Measurements from ENCODE around the gene OR8S1. TPM values are rescaled to one million over a fixed set of nuclear protein-coding genes. Genes with fewer than 3 reads are reported as not detected.
"Not testable (repeated sequence)": the region's sequence is repeated elsewhere in the genome, so short reads cannot be mapped to it uniquely, and the experiment has no call there.

Gene OR8S1
- total and polyA plus RNA-seq, 2 donors (not counting 3 experiments of a cell fraction or from before 2014, with no cell fraction given), result not detected

GRCh38 chr12:48553666-48554343 is 28.4 kb downstream of the OR8S1 start:
- intact Hi-C loops (cut with micrococcal nuclease); H3K27ac ChIP-seq (ENCODE audit: insufficient read depth, low read depth, low read length); DNase-seq (ENCODE audit: low read depth, low spot score); H4K20me1 ChIP-seq (replicated peaks; ENCODE audit: control insufficient read depth, extremely low read depth, insufficient read depth, low read length); CTCF ChIA-PET; H3K36me3 ChIP-seq (ENCODE audit: control insufficient read depth in 2 of 2, extremely low read depth in 1 of 2, insufficient read depth in 2 of 2, low read length in 2 of 2); H3K4me1 ChIP-seq (ENCODE audit: control insufficient read depth, extremely low read depth, insufficient read depth, low read length); H3K79me2 ChIP-seq (ENCODE audit: control insufficient read depth, insufficient read depth, low read length); FAIRE-seq; POLR2A ChIA-PET; H3K9ac ChIP-seq (replicated peaks; ENCODE audit: extremely low read depth, insufficient read depth, low read length); H3K27me3 ChIP-seq (ENCODE audit: control insufficient read depth in 2 of 2, insufficient read depth in 2 of 2, low read length in 2 of 2); H2AFZ ChIP-seq (ENCODE audit: low read depth, low read length); H3K9me1 ChIP-seq (replicated peaks; ENCODE audit: control insufficient read depth, extremely low read depth, insufficient read depth, low read length); dilution Hi-C loops (cut with MboI; ENCODE audit: extremely low pct_ligation_motif_present, low sequenced_read_pairs); BruUV-seq (replicated peaks); H3K4me2 ChIP-seq (ENCODE audit: insufficient read depth, low read length); H3K9me3 ChIP-seq (replicated peaks; ENCODE audit: control insufficient read depth, insufficient read depth, low read length); H3K4me3 ChIP-seq (replicated peaks in 1 of 3; ENCODE audit: insufficient read depth in 1 of 3, low read depth in 1 of 3, low read length in 3 of 3): not testable (repeated sequence)

GRCh38 chr12:48556631-48557030 is 31.2 kb downstream of the OR8S1 start:
- dilution Hi-C loops (cut with MboI; ENCODE audit: extremely low pct_ligation_motif_present, low sequenced_read_pairs), result no loop called here
- no TSS peak for BruUV-seq (replicated peaks)

More at GRCh38 chr12:48556631-48557030, 31.2 kb downstream of the OR8S1 start:
- TF ChIP-seq MAX (IDR thresholded peaks at IDR 0.05; ENCODE audit: insufficient read depth, insufficient read length) (no peak), POLR2A (IDR thresholded peaks at IDR 0.05; ENCODE audit: low read depth, low read length) (no peak), MYC (IDR thresholded peaks at IDR 0.05; ENCODE audit: low read depth, low read length) (no peak), FOS (IDR thresholded peaks at IDR 0.05; ENCODE audit: borderline replicate concordance, insufficient read depth, low read length) (no peak), GATA2 (IDR thresholded peaks at IDR 0.05; ENCODE audit: insufficient read depth, insufficient read length, low read depth, low read length) (no peak), POLR2AphosphoS5 (IDR thresholded peaks at IDR 0.05; ENCODE audit: insufficient read depth, low read depth, low read length) (no peak), JUN (IDR thresholded peaks at IDR 0.05; ENCODE audit: borderline replicate concordance, insufficient read depth, insufficient read length, low read depth) (no peak), CTCF (IDR thresholded peaks at IDR 0.05; ENCODE audit: extremely low read depth in 1 of 2, insufficient read depth in 1 of 2, low read depth in 1 of 2, low read length in 2 of 2) (no peak), EZH2 (IDR thresholded peaks at IDR 0.05; ENCODE audit: borderline replicate concordance, low read depth, low read length, severe bottlenecking) (no peak)
- H4K20me1 ChIP-seq (replicated peaks; ENCODE audit: control insufficient read depth, extremely low read depth, insufficient read depth, low read length), result no peaks in the 10 kb centered on the region
- ChIA-PET POLR2A (no interaction called here), CTCF (interaction anchor here (1.6 to 1.7 kb wide), 2 partner anchors 11 to 62 kb away, joined by 3 to 4 read pairs; no protein-coding TSS in a partner anchor)
- H3K9me1 ChIP-seq (replicated peaks; ENCODE audit: control insufficient read depth, extremely low read depth, insufficient read depth, low read length), result no peaks in the 10 kb centered on the region
- H3K4me3 ChIP-seq (replicated peaks in 1 of 3; ENCODE audit: insufficient read depth in 1 of 3, low read depth in 1 of 3, low read length in 3 of 3), result no peak overlapping the region
- no peak overlapping the region for H3K9ac ChIP-seq (replicated peaks; ENCODE audit: extremely low read depth, insufficient read depth, low read length)
- no peaks in the 10 kb centered on the region for H3K79me2 ChIP-seq (ENCODE audit: control insufficient read depth, insufficient read depth, low read length)
- no peak overlapping the region for H2AFZ ChIP-seq (ENCODE audit: low read depth, low read length)
- no peak overlapping the region for H3K4me2 ChIP-seq (ENCODE audit: insufficient read depth, low read length)
- H3K27me3 ChIP-seq (ENCODE audit: control insufficient read depth in 2 of 2, insufficient read depth in 2 of 2, low read length in 2 of 2), result peaks cover 0 to 2% of the 10 kb centered on the region in 2 experiments
- DNase-seq (ENCODE audit: low read depth, low spot score), result no peak
- H3K9me3 ChIP-seq (replicated peaks; ENCODE audit: control insufficient read depth, insufficient read depth, low read length), result no peaks in the 10 kb centered on the region
- H3K36me3 ChIP-seq (ENCODE audit: control insufficient read depth in 2 of 2, extremely low read depth in 1 of 2, insufficient read depth in 2 of 2, low read length in 2 of 2), result no peaks in the 10 kb centered on the region
- H3K27ac ChIP-seq (ENCODE audit: insufficient read depth, low read depth, low read length), result no peak overlapping the region
- no peaks in the 10 kb centered on the region for H3K4me1 ChIP-seq (ENCODE audit: control insufficient read depth, extremely low read depth, insufficient read depth, low read length)
- no peak for FAIRE-seq
- intact Hi-C loops (cut with micrococcal nuclease), result no loop called here
